ENCODE results near the gene TNFRSF18.

TNFRSF18 gene

DNA sequence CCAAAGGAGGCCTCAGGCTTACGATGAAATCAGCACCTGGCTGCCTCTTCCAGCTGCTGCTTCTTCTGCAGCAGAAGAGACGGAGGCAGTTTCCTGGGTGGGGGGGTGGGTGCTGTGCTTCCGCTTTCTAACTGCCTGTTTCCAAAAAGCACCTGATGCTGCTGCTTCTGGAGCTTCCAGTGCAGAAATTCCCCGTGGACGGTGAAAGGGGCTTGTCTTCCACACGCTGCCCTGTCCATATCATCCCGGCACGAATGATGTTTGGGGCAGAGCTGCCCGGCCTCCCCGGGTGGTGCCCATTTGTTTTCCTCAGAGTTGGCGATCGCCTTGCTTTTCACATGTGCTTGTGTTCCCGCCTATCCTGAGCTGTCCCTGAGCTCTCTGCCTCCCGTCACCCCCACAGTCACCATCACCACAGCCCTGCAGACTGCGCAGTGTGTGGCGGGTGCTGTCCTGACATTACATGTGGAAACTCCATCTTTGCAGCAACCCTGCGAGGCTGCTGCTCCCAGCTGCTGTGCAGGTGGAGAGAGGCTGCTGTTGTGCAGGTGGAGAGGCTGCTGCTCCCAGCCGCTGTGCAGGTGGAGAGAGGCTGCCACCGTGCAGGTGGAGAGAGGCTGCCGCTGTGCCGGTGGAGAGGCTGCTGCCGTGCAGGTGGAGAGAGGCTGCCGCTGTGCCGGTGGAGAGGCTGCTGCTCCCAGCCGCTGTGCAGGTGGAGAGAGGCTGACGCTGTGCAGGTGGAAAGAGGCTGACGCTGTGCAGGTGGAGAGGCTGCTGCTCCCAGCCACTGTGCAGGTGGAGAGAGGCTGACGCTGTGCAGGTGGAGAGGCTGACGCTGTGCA lies 30.9 kb downstream of the TNFRSF18 start:
- Histone ChIP-seq H3K27ac (replicated peaks) (peak overlapping the region; percentile 54), H3K27me3 (ENCODE audit: insufficient read depth, poor library complexity, severe bottlenecking) (peaks cover 4% of the 10 kb centered on the region), H3K4me3 (replicated peaks; ENCODE audit: insufficient read depth, low read length) (no peak overlapping the region)
- DNase-seq (ENCODE audit: low read depth in 1 of 2, low spot score in 1 of 2), result peak; percentile 31 to 62
- TF ChIP-seq POLR2AphosphoS5 (IDR thresholded peaks at IDR 0.05; ENCODE audit: low read depth) (peak; percentile 36; the same call in 1 of the 2 replicates), SPI1 (IDR thresholded peaks at IDR 0.05; ENCODE audit: borderline replicate concordance, low read depth) (peak; percentile 17; the same call in 1 of the 2 replicates)
- TF ChIP-seq, protein P1, sequence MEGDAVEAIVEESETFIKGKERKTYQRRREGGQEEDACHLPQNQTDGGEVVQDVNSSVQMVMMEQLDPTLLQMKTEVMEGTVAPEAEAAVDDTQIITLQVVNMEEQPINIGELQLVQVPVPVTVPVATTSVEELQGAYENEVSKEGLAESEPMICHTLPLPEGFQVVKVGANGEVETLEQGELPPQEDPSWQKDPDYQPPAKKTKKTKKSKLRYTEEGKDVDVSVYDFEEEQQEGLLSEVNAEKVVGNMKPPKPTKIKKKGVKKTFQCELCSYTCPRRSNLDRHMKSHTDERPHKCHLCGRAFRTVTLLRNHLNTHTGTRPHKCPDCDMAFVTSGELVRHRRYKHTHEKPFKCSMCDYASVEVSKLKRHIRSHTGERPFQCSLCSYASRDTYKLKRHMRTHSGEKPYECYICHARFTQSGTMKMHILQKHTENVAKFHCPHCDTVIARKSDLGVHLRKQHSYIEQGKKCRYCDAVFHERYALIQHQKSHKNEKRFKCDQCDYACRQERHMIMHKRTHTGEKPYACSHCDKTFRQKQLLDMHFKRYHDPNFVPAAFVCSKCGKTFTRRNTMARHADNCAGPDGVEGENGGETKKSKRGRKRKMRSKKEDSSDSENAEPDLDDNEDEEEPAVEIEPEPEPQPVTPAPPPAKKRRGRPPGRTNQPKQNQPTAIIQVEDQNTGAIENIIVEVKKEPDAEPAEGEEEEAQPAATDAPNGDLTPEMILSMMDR (IDR thresholded peaks at IDR 0.05; ENCODE audit: insufficient read depth, low read length), result no peak

DNA sequence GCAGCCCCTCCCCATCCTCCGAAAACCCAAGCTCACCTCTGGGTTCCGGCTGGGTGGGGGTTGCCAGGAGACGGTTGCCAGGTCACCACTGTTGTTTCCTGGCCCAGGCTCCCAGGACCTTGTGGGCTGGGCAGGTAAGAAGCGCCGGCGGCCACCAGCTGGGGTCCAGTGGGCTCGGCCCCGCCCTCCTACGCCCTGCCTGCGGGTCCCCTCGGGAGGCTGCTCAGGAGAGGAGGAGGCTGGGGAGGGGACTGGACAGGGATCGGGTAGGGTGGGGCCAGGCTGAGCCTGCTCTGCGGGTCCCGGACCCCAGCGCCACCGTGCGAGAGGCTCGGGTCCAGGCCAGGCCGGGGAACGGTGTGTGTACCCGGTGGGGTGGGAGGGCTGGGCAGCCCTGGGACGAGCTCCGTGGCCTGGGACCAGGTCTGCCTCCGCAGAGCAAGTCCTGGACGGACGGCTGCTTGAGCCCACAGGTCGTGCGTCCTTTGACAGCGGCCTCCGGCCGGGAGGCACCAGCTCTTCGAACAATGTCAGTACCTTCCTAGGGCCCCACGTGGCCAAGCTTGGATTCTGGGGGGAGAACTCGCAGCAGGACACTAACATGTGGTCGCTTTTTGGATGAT lies 32.5 kb downstream of the TNFRSF18 start, which contains the start of gene TTLL10:
Gene TTLL10, plus strand, starts transcription at position 88 of the 623 bp plus-strand sequence. CDS start 5,336 bp downstream, outside the sequence.
- H3K27ac ChIP-seq (replicated peaks), result peak within 1 kb of the TSS; percentile 54
- peaks cover 9% of the 10 kb centered on the region for H3K27me3 ChIP-seq (ENCODE audit: insufficient read depth, poor library complexity, severe bottlenecking)
- TF ChIP-seq, protein P2, sequence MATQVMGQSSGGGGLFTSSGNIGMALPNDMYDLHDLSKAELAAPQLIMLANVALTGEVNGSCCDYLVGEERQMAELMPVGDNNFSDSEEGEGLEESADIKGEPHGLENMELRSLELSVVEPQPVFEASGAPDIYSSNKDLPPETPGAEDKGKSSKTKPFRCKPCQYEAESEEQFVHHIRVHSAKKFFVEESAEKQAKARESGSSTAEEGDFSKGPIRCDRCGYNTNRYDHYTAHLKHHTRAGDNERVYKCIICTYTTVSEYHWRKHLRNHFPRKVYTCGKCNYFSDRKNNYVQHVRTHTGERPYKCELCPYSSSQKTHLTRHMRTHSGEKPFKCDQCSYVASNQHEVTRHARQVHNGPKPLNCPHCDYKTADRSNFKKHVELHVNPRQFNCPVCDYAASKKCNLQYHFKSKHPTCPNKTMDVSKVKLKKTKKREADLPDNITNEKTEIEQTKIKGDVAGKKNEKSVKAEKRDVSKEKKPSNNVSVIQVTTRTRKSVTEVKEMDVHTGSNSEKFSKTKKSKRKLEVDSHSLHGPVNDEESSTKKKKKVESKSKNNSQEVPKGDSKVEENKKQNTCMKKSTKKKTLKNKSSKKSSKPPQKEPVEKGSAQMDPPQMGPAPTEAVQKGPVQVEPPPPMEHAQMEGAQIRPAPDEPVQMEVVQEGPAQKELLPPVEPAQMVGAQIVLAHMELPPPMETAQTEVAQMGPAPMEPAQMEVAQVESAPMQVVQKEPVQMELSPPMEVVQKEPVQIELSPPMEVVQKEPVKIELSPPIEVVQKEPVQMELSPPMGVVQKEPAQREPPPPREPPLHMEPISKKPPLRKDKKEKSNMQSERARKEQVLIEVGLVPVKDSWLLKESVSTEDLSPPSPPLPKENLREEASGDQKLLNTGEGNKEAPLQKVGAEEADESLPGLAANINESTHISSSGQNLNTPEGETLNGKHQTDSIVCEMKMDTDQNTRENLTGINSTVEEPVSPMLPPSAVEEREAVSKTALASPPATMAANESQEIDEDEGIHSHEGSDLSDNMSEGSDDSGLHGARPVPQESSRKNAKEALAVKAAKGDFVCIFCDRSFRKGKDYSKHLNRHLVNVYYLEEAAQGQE (IDR thresholded peaks at IDR 0.05; ENCODE audit: insufficient replicate concordance, low read depth), result no peak
- TF ChIP-seq GABPA (IDR thresholded peaks at IDR 0.05; ENCODE audit: low read depth) (no peak), SPI1 (IDR thresholded peaks at IDR 0.05; ENCODE audit: borderline replicate concordance, low read depth) (no peak), POLR2AphosphoS5 (IDR thresholded peaks at IDR 0.05; ENCODE audit: low read depth) (no peak)
- TF ChIP-seq, protein P1 (IDR thresholded peaks at IDR 0.05; ENCODE audit: insufficient read depth, low read length), result no peak
- H3K4me3 ChIP-seq (replicated peaks; ENCODE audit: insufficient read depth, low read length), result no peak within 1 kb of the TSS
- DNase-seq (ENCODE audit: low read depth in 1 of 2, low spot score in 1 of 2), result no peak

DNA sequence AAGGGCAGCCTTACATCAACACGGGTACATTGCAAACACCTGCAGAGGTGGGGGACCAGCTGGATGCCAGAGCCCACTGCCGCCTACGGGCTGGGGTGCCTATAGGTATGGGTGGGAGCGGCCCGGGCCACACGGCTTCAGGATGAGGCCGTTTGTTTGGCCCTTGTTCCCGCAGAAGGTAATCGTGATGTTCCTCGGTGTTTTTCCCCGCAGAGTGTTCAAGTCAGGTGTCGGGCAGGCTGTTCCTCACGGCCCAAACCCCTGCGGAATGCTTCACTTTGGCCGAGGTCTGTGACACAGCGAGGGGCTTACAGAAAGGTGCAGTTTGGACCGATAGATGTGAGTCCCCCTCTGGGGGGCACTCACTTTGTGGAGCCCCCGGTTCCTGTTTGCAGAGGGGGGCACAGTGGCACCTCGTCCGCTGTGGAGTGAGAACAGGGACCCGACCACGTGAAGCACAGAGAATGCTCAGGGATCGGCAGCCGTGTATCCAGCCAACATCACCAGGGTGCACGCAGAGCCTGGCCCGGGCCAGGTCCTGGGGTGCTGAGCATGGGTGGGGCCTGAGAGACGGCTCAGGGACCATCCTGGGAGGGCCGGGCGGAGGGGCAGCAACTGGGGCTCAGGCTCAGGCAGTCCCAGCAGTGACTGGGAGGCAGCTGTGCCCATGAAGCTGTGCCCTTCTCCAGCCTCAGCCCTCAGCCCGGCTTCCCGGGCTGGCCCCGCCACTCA lies 33.2 kb downstream of the TNFRSF18 start:
- Histone ChIP-seq H3K4me3 (replicated peaks; ENCODE audit: insufficient read depth, low read length) (no peak overlapping the region), H3K27ac (replicated peaks) (no peak overlapping the region), H3K27me3 (ENCODE audit: insufficient read depth, poor library complexity, severe bottlenecking) (peaks cover 9% of the 10 kb centered on the region)
- DNase-seq (ENCODE audit: low read depth in 1 of 2, low spot score in 1 of 2), result no peak
- TF ChIP-seq POLR2AphosphoS5 (IDR thresholded peaks at IDR 0.05; ENCODE audit: low read depth) (no peak), SPI1 (IDR thresholded peaks at IDR 0.05; ENCODE audit: borderline replicate concordance, low read depth) (no peak), GABPA (IDR thresholded peaks at IDR 0.05; ENCODE audit: low read depth) (no peak)
- TF ChIP-seq, protein P2 (IDR thresholded peaks at IDR 0.05; ENCODE audit: insufficient replicate concordance, low read depth), result no peak
- TF ChIP-seq, protein P1 (IDR thresholded peaks at IDR 0.05; ENCODE audit: insufficient read depth, low read length), result no peak
